UCSD-AML1 (cell line): Measurements from ENCODE around the gene CHAF1A.

Source experiments
- DNase-seq: peaks from one replicate; lab custom pipeline; 2025; ENCODE audit not compliant: unreplicated experiment; lab: John Stamatoyannopoulos, UW

Gene CHAF1A

GRCh38 chr19:4454747-4455718 lies 52.6 kb downstream of the CHAF1A start:
- no peak for DNase-seq

DNA sequence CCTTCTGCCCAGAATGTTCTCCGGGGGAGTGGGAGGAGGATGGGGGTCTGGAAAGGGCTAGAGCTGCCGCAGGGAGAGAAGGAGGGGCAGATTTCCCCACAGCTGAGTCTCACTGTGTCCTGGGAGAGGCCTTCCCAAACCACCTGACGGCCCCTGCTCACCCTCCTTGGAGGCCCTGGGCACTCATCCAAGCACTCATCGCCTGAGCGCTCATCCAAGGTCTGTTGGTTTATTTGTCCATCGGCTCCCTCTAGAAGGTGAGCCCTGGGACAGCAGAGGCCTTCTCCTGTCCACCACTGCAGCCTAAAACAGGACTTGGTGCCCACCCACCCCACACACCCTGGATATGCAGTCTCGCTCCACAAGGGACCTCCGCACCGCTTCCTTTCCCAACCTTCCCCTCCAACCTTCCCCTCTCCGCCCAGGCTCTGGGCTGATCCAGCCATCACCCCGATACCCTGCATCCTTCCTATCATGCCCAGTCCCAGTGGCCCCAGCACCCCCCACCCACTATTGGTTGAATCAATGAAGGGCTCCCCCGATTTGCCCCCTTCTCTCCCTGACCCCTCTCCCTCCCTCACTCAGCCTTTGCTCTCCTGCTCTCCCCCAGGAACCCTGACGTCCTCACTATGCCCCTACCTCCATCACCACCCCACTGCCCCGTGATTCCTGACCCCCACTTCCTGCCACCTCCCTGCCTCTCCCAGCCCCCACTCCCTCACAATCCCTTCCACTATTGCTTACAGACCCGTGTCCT lies 53.5 kb downstream of the CHAF1A start:
- no peak for DNase-seq

DNA sequence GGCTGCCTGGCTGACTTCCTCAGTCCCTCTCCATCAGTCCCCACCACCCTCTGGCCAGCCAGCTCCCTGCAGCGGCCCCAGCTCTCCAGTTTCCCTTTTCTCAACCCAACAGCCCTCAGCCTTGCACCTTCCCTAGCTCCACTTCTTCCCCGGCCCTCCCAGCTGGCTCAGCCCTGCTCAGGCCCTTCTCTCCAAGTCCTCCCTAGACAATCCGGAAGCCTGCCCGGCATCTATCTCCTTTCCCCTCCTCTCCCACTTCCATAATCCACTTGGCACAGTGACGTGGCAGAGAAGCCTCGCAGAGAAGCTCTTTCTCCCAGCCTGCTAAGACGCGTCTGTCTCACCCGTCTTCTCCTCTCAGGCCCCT lies 54.0 kb downstream of the CHAF1A start:
- peak; percentile 59 for DNase-seq

DNA sequence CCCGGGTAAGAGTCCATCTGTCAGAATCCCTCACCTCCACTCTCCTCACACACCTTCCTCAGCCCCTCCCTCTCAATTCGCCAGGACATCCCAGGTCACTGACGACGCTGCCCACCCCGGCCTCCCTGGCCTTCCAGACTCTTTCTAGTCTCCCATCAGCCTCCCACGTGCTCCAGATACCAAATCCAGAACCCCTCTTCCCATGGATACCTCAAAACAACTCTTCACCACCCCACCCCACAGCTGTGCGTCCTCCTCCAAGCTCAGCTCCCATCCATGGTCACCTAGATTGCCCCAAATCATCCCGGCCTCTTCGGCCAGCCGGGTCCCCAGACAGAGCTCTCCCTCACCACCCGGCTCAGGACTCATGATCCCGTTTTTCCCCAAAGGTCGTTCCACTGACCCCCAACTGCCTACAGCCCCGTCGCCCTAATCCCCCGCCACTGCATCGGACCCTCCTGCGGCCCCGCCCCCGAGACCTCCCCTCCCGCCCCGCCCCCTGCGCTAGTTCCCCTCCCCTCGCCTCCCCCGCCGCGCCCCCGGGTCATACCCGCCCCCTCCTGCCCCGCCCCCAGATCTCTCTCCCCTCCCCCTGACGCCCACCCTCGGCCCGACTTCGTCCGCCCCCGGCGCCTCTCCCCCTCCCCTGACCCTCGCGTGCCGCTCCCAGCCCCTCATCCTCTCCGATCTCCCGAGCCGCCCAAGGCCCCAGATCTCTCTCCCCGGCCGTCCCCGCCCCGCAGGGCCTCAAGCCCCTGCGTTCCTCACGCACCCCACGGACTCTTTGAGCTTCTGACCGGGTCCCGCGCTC lies 54.6 kb downstream of the CHAF1A start:
- DNase-seq: peak; percentile 75

DNA sequence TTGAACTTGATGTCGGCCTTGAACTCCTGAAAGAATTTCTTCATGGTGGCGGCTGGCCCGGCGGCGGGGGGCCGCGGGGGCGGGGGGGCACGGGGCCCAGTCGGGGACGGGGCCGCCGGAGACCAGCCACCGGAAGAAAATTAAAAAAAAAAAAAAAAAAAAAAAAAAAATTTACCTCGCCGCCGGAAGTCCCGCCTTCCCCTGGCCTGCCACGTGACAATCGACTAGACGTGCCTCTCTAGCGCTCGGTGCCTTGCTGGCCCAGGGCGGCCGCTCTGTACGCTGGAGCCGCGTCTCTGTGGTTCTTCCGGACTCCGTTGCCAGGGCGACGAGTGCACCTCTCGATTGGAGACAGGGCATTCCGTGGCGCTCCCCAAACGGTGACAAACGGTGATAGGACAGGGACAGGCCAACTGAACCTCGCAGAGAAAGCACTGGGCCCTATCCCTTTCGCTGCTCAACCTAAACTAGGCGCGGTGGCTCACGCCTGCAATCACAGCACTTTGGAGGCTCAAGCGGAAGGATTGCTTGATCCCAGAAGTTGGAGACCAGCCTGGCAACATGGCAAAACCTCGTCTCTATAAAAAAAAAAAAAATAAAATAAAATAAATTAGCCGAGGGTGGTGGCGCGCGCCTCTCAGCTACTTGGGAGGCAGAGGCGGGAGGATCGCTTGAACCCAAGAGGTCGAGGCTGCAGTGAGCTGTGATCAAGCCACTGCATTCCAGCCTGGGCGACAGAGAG lies 55.4 kb downstream of the CHAF1A start, which contains the start of gene UBXN6:
Gene UBXN6 (minus strand): TSS at position 141 of the 742 bp plus-strand sequence. CDS start 97 bp downstream, at position 44.
- peak; percentile 93 for DNase-seq

GRCh38 chr19:4464815-4465581 lies 62.6 kb downstream of the CHAF1A start:
- no peak for DNase-seq

- no peak for DNase-seq
Observed at GRCh38 chr19:4467835-4468234, 65.4 kb downstream of the CHAF1A start.

DNA sequence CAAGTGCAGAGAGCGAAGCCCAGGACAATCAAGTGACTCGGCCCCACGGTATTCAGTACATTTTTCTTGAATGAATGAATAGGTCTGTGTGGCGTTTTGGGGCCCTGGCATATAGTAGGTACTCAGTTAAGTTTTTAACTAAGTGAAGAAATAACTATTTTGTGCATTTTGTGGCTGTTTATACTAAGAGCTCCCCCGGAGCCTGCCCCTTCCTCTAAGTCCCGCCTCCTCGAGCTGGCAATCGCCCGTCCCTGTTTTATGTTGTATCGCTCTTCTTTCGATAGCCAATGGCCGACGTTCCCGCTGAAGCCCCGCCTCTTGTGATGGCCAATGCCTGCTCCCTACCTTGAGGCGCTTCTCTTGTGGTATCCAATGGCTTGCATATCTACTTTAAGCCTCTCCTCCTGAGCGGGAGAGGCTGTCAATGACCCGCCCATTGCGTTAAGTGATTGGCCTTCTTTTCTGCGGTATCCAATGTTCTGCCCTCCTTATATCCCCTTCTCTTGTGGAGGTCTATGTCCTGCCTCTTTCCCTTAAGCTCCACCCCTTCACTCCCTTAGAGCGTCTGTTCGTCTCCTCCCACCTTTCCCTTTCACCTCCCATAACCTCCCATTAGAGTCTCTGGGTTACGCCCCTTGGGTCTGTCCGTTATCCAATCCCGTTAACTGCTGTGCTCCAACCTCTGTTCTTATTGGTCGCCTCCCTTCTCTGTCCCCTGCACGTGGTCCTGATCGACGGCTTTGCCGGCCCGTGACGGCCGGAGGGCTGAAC lies 69.1 kb downstream of the CHAF1A start:
- peak; percentile 97 for DNase-seq

- no peak for DNase-seq
Observed at GRCh38 chr19:4472174-4472974, 69.9 kb downstream of the CHAF1A start, which contains the start of gene HDGFL2. HDGFL2 (plus strand) TSS chr19:4472297; CDS start chr19:4472351, 54 bp downstream.

DNA sequence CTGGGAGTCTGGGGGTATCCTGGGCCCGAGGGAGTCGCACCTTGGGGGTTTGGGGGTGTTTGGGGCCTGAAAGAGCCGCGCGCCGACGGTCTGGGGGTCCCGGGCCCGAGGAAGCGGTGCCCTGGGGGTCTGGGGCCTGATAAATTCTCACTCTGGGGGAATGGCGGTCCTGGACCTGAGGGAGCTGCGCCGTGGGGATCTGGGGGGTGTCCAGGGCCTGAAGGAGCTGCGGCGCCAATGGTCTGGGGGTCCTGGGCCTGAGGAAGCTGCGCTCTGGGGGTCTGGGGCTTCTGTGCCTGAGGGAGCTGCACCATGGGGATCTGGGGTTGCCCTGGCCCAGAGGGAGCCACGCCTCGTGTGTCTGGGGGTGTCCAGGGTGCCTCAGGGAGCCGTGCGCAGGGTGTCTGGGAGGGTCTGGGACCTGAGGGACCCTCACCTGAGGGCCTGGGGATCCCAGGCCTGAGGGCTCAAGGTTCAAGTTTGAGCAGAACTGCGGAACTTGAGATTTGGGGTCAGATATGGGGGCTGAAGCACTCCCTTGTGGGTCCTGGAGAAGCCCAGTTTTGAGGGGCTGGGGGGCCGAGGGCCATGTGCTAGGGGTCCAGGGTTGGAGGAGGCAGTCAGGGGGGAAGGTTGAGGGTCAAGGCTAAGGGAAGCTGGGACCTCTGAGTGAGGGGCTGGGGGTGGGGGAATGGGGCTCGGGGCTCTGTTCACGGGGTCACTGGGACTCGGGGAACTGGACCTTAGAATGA lies 70.7 kb downstream of the CHAF1A start:
- no peak for DNase-seq

- DNase-seq: no peak
Observed at GRCh38 chr19:4473763-4474513, 71.5 kb downstream of the CHAF1A start.

- DNase-seq: no peak
Observed at GRCh38 chr19:4474514-4475022, 72.1 kb downstream of the CHAF1A start.

DNA sequence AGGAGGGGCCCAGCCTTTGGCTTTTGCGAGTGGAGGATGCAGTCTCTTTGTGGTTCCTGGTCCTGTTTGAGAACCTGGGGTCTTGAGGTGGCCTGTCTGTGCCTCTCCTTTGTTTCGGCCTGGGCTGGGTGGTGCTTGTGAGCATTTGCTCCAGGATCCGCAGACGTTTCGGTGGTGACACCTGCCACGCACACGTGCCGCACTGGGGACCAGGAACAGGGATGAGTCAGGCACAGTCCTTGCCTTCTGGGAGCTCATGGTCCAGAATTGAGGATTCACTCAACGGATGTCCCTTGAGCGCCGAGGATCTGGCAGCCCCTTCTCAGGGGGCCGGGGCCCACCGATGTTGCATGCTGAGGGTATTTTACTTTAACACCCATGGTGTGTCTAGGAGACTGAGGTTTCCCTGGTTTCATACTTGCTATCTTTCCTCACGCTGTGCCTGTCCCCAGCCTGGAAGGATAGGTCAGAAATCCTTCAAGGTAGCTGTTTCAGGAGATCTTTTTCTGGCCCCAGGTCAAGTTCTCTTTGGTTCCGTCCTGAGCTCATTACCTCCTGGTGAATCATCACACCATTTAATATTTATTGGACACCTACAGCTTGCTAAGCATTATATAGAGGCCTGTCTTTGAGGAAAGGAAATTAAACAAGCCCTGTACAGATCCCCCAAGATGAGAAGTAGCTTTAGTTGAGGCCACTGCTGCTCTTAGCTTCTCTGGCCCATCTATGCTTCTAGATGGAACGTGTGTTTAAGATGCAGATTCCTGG lies 74.8 kb downstream of the CHAF1A start:
- DNase-seq: no peak

- DNase-seq: no peak
Observed at GRCh38 chr19:4482721-4483364, 80.4 kb downstream of the CHAF1A start.

GRCh38 chr19:4483385-4483784 lies 80.9 kb downstream of the CHAF1A start:
- DNase-seq: no peak
